DND-41 (cell line): Measurements from ENCODE around the gene ANKRD35.

Experiments used
- ATAC-seq: fragments of 200-7000 bp; cut with Tn5 transposase; 3 replicates; pipeline ENCODE4 v1.9.1; 2021; ENCODE audit warnings: low read depth; ENCODE audit not compliant: insufficient read depth
- DNase-seq: peaks from one replicate; pipeline ENCODE4 v3.0.0-alpha.2; 2020
- H2AFZ ChIP-seq: 2 replicates; pipeline ENCODE4 v1.6.0; 2012; ENCODE audit warnings: low read depth, low read length
- H3K27ac ChIP-seq: 2 replicates; pipeline ENCODE4 v1.5.1; 2012; ENCODE audit warnings: low read length, inconsistent platforms
- H3K27me3 ChIP-seq: fragments of 200-600 bp; sonication (generic); 2 replicates; pipeline ENCODE4 v1.6.0; 2012; ENCODE audit warnings: low read length, mild to moderate bottlenecking, inconsistent platforms; ENCODE audit not compliant: insufficient read depth, poor library complexity
- H3K36me3 ChIP-seq: 2 replicates; pipeline ENCODE4 v1.5.1; 2012; ENCODE audit warnings: low read length, inconsistent platforms; ENCODE audit not compliant: insufficient read depth
- H3K4me1 ChIP-seq: 2 replicates; pipeline ENCODE4 v1.5.1; 2012; ENCODE audit warnings: mild to moderate bottlenecking, low read length; ENCODE audit not compliant: insufficient read depth
- H3K4me2 ChIP-seq: 2 replicates; pipeline ENCODE4 v1.6.0; 2012; ENCODE audit warnings: mild to moderate bottlenecking, moderate library complexity, low read length, inconsistent platforms; ENCODE audit not compliant: insufficient read depth
- H3K4me3 ChIP-seq, 2 experiments: fragments of 200-600 bp in 1 of 2; shearing (Covaris generic) in 1 of 2; 2 replicates each; pipeline ENCODE4 v1.5.1; 2012 to 2016; ENCODE audit warnings: inconsistent platforms in 2 of 2, low read length in 2 of 2, mild to moderate bottlenecking in 2 of 2, low read depth in 1 of 2, moderate library complexity in 1 of 2
- H3K79me2 ChIP-seq: 2 replicates; pipeline ENCODE4 v1.6.0; 2012; ENCODE audit warnings: low read length, inconsistent platforms; ENCODE audit not compliant: insufficient read depth
- H3K9ac ChIP-seq: 2 replicates; pipeline ENCODE4 v1.6.0; 2012; ENCODE audit warnings: low read depth, mild to moderate bottlenecking, inconsistent platforms, low read length, moderate library complexity
- H3K9me3 ChIP-seq: 2 replicates; pipeline ENCODE4 v1.5.1; 2012; ENCODE audit warnings: low read length, moderate library complexity, mild to moderate bottlenecking, inconsistent platforms; ENCODE audit not compliant: insufficient read depth, severe bottlenecking
- H4K20me1 ChIP-seq: 2 replicates; pipeline ENCODE4 v1.6.0; 2012; ENCODE audit warnings: low read length; ENCODE audit not compliant: insufficient read depth
- EZH2 ChIP-seq: IDR thresholded peaks from 3 replicates; pipeline ENCODE4 v1.6.1; 2012; ENCODE audit warnings: borderline replicate concordance, low read depth, mild to moderate bottlenecking, moderate library complexity, low read length, inconsistent platforms; ENCODE audit not compliant: severe bottlenecking
- TF ChIP-seq, protein P1 (sequence below): IDR thresholded peaks from 2 replicates; pipeline ENCODE4 v1.5.1; 2012; ENCODE audit warnings: borderline replicate concordance, low read length, moderate library complexity, mild to moderate bottlenecking; ENCODE audit not compliant: poor library complexity, severe bottlenecking; ENCODE audit errors: extremely low read depth

Gene ANKRD35

DNA sequence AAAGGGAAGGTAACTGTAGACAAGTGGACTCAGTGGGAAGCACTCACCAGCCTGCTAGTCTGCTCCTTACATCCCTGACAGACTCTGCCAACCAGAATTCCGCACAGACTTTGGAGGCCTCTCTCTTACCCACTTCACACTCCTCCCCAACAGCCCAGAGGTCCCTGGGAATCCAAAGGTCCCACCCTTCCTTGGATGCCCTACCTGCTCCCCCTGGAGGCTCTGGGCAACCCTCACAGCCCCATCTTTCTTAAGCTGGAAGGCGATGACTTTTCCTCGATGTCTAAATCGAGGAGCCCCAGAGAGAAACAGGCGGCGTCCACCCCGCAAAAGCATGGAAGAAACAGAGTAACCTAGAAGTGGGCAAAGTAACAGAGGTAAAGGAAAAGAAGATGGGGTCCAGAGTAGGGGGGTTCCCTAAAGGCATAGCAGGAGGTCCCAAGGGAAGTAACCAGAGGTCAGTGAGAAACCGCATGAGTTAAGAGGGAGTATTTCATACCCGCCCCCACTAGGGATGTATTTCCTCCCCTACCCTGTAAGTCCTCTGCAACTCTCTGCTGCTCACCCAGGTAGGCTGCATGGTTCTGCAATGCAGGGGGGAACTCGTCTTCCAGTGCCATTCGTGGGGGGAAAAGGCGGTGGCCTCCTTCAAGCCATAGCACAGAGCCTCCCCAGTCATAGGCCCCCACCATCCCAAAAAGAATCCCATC, 15.8 kb upstream of the ANKRD35 start:
- no peak overlapping the region for H3K4me2 ChIP-seq
- no peak overlapping the region for H2AFZ ChIP-seq
- no peak overlapping the region for H3K9ac ChIP-seq
- H3K36me3 ChIP-seq: no peaks in the 10 kb centered on the region
- DNase-seq (no peak), ATAC-seq (no peak)
- no peaks in the 10 kb centered on the region for H3K4me1 ChIP-seq
- no peak overlapping the region for H3K4me3 ChIP-seq
- TF ChIP-seq EZH2: no peak
- TF ChIP-seq, protein P1, sequence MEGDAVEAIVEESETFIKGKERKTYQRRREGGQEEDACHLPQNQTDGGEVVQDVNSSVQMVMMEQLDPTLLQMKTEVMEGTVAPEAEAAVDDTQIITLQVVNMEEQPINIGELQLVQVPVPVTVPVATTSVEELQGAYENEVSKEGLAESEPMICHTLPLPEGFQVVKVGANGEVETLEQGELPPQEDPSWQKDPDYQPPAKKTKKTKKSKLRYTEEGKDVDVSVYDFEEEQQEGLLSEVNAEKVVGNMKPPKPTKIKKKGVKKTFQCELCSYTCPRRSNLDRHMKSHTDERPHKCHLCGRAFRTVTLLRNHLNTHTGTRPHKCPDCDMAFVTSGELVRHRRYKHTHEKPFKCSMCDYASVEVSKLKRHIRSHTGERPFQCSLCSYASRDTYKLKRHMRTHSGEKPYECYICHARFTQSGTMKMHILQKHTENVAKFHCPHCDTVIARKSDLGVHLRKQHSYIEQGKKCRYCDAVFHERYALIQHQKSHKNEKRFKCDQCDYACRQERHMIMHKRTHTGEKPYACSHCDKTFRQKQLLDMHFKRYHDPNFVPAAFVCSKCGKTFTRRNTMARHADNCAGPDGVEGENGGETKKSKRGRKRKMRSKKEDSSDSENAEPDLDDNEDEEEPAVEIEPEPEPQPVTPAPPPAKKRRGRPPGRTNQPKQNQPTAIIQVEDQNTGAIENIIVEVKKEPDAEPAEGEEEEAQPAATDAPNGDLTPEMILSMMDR: no peak
- no peak overlapping the region for H3K27ac ChIP-seq
- no peaks in the 10 kb centered on the region for H3K79me2 ChIP-seq
- H4K20me1 ChIP-seq: no peaks in the 10 kb centered on the region
- no peaks in the 10 kb centered on the region for H3K9me3 ChIP-seq
- peaks cover under 1% of the 10 kb centered on the region for H3K27me3 ChIP-seq

GRCh38 chr1:145898756-145899155, 13.1 kb upstream of the ANKRD35 start:
- DNase-seq: no peak
- no peak for ATAC-seq
- Histone ChIP-seq H4K20me1 (no peaks in the 10 kb centered on the region), H3K4me2 (no peak overlapping the region), H3K9ac (no peak overlapping the region), H3K9me3 (no peaks in the 10 kb centered on the region), H3K4me1 (no peaks in the 10 kb centered on the region), H3K27me3 (peaks cover 2% of the 10 kb centered on the region), H3K27ac (no peak overlapping the region), H3K4me3 (no peak overlapping the region), H3K79me2 (no peaks in the 10 kb centered on the region), H2AFZ (no peak overlapping the region), H3K36me3 (no peaks in the 10 kb centered on the region)
- TF ChIP-seq, protein P1: no peak
- no peak for TF ChIP-seq EZH2

- no peak for ATAC-seq
- no peak overlapping the region for H3K27ac ChIP-seq
Observed at GRCh38 chr1:145897969-145898368, 12.3 kb upstream of the ANKRD35 start.

More at GRCh38 chr1:145897969-145898368, 12.3 kb upstream of the ANKRD35 start:
- H3K4me1 ChIP-seq: no peaks in the 10 kb centered on the region
- no peaks in the 10 kb centered on the region for H3K79me2 ChIP-seq
- no peak overlapping the region for H3K9ac ChIP-seq
- no peak overlapping the region for H3K4me2 ChIP-seq
- peaks cover 2% of the 10 kb centered on the region for H3K27me3 ChIP-seq
- no peak overlapping the region for H2AFZ ChIP-seq
- TF ChIP-seq, protein P1: no peak
- no peak for TF ChIP-seq EZH2
- no peaks in the 10 kb centered on the region for H3K36me3 ChIP-seq
- no peak overlapping the region for H3K4me3 ChIP-seq
- H3K9me3 ChIP-seq: no peaks in the 10 kb centered on the region
- H4K20me1 ChIP-seq: no peaks in the 10 kb centered on the region
- DNase-seq: no peak
